ENCODE measurements around the gene TNK2. TPM values are rescaled to one million over a fixed set of nuclear protein-coding genes. Genes with fewer than 3 reads are reported as not detected.

The TNK2 gene
- total and polyA plus RNA-seq, 2 of the 13 experiments (the other 11 are each of a cell fraction or from before 2014, with no cell fraction given): 4.6 to 5.8 TPM

DNA sequence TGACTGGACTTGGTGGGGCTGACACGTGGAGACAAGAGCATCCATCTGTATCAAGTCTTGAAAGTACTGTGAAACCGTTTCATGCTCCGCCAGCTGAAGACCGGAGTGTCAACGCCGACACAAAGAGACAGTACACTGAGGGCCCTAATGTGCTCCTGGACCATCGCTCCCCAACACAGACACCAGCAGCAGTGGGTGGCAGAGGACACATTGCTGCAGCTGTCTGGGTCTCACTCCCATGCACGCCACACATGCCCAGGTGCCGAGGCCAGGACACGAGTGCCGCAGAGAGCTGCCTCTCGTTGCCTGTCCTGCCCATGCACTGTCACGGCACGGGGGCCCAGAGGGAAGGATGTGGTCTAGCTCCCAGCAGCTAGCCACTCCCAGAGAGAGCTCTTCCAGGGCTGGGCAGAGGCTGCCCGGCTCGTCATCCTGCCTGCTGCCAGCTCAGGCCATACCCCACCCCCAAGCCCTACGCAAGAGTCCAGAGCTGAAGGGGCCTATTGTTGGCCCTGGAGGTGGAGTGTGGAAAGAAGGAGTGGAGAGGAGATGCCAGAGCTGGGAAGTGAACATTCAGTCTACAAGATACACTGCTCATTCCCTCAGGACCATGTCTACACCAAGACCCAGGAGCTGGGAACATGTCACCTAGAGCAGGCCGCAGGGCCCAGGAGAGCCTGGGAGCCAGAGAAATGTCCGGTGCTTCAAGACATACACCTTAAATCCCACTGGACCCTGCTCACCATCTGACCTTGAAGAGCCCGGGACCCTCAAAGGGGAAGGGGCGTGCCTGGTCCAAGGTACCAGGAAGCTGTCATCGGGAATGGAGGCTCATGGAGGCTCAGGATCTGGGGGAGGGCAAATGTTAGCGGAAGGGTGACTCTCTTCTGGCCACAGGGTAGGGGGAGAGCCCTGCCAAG is 7.7 kb downstream of the TNK2 start (continued):
- TF ChIP-seq ZNF616 (CRISPR knock-in tag; IDR thresholded peaks at IDR 0.05; ENCODE audit: low read depth) (no peak), AGO1 (IDR thresholded peaks at IDR 0.05; ENCODE audit: low read depth, low read length, poor library complexity, severe bottlenecking) (peak; percentile 53), ZNF609 (CRISPR knock-in tag; IDR thresholded peaks at IDR 0.05; ENCODE audit: borderline replicate concordance) (no peak), ATF1 (CRISPR knock-in tag; IDR thresholded peaks at IDR 0.05) (no peak), XRCC5 (optimal IDR thresholded peaks at IDR 0.05; ENCODE audit: low read length) (peak; percentile 72), NCOA1 (CRISPR knock-in tag; IDR thresholded peaks at IDR 0.05) (no peak), ETV6 (CRISPR knock-in tag; conservative IDR thresholded peaks at IDR 0.05) (no peak), FIP1L1 (IDR thresholded peaks at IDR 0.05; ENCODE audit: borderline replicate concordance, insufficient read depth, low read depth, low read length) (no peak), HIC2 (CRISPR knock-in tag; IDR thresholded peaks at IDR 0.05; ENCODE audit: low read depth) (peak; percentile 74; the same call in 1 of the 2 replicates), ZNF556 (CRISPR knock-in tag; IDR thresholded peaks at IDR 0.05; ENCODE audit: borderline replicate concordance) (no peak), POLR2G (IDR thresholded peaks at IDR 0.05; ENCODE audit: low read depth, low read length) (0 out of 2 replicates have a peak, but pooled peaks have one; percentile 31), GATAD2A (CRISPR knock-in tag; IDR thresholded peaks at IDR 0.05) (no peak), ZNF589 (CRISPR knock-in tag; conservative IDR thresholded peaks at IDR 0.05) (no peak)
- TF ChIP-seq, protein P1, sequence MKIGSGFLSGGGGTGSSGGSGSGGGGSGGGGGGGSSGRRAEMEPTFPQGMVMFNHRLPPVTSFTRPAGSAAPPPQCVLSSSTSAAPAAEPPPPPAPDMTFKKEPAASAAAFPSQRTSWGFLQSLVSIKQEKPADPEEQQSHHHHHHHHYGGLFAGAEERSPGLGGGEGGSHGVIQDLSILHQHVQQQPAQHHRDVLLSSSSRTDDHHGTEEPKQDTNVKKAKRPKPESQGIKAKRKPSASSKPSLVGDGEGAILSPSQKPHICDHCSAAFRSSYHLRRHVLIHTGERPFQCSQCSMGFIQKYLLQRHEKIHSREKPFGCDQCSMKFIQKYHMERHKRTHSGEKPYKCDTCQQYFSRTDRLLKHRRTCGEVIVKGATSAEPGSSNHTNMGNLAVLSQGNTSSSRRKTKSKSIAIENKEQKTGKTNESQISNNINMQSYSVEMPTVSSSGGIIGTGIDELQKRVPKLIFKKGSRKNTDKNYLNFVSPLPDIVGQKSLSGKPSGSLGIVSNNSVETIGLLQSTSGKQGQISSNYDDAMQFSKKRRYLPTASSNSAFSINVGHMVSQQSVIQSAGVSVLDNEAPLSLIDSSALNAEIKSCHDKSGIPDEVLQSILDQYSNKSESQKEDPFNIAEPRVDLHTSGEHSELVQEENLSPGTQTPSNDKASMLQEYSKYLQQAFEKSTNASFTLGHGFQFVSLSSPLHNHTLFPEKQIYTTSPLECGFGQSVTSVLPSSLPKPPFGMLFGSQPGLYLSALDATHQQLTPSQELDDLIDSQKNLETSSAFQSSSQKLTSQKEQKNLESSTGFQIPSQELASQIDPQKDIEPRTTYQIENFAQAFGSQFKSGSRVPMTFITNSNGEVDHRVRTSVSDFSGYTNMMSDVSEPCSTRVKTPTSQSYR (CRISPR knock-in tag; IDR thresholded peaks at IDR 0.05; ENCODE audit: borderline replicate concordance): peak; percentile 87; the same call in 1 of the 2 replicates
- TF ChIP-seq, protein P2, sequence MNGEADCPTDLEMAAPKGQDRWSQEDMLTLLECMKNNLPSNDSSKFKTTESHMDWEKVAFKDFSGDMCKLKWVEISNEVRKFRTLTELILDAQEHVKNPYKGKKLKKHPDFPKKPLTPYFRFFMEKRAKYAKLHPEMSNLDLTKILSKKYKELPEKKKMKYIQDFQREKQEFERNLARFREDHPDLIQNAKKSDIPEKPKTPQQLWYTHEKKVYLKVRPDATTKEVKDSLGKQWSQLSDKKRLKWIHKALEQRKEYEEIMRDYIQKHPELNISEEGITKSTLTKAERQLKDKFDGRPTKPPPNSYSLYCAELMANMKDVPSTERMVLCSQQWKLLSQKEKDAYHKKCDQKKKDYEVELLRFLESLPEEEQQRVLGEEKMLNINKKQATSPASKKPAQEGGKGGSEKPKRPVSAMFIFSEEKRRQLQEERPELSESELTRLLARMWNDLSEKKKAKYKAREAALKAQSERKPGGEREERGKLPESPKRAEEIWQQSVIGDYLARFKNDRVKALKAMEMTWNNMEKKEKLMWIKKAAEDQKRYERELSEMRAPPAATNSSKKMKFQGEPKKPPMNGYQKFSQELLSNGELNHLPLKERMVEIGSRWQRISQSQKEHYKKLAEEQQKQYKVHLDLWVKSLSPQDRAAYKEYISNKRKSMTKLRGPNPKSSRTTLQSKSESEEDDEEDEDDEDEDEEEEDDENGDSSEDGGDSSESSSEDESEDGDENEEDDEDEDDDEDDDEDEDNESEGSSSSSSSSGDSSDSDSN (CRISPR knock-in tag; IDR thresholded peaks at IDR 0.05): peak; percentile 19; the same call in 1 of the 2 replicates
